SKM-1 (cell line): ENCODE measurements around the gene POLN.
"Not testable (repeated sequence)": the region's sequence is repeated elsewhere in the genome, so short reads cannot be mapped to it uniquely, and the experiment has no call there.

Experiments used
- DNase-seq: peaks from one replicate; lab custom pipeline; 2025; ENCODE audit not compliant: unreplicated experiment; lab: John Stamatoyannopoulos, UW

The POLN gene

GRCh38 chr4:2172161-2172560 lies 69.8 kb downstream of the POLN start:
- DNase-seq = no peak

DNA sequence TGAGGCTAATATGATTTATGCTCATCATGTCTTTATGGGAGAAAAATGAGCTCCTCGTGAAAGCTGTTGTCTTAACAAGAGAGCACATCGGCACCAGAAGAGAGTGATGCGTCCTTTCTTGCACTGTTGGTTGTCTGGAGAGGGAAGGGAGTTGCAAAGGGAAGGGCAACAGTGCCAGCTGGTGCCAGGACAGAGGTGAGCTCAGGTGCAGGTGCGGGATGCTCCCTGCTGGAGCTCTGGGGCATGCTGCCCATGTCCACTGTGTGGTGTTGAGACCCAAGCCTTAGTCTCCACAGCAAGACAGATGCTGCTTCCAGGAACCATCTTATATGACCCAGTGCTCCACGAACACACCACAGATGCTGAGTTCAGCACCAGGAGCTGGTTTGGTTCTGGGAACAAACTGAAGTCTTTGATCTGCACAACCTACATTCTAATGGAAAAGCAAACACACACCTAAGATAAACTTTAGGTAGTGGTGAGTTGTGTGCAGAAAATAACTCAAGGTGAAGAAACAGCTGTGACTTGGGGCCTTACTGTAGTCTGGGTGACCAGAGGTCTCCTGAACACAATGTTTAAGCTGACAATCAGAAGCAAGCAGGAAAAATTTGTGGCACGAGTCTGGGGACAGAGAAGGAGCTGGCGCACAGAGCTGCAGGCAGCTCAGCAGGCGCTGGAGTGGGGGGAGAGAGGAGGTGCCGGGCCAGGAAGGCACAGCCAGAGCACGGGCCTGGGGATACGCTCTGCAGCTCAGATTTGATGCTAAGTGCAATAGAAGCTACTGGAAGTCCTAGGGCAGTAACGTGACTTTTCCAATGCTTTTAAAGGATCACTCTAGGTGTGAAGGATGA lies 73.2 kb downstream of the POLN start:
- DNase-seq = no peak

GRCh38 chr4:2166253-2166652 lies 75.7 kb downstream of the POLN start:
- no peak for DNase-seq

DNA sequence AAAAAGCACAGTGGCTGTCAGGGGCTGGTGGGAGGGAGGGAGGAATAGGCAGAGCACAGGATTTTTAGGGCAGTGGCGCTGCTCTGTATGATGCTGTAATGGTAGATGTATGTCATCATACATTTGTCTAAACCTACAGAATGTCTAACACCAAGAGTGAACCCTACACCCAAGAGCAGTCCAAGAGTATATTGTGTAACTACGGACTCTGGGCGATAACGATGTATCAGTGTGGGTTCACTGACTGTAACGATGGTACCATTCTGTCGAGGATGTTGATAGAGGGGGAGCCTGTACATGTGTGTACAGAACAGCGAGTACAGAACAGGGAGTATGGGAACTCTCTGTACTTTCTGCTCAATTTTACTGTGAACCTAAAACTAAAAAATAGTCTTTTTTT lies 76.5 kb downstream of the POLN start:
- no peak for DNase-seq

DNA sequence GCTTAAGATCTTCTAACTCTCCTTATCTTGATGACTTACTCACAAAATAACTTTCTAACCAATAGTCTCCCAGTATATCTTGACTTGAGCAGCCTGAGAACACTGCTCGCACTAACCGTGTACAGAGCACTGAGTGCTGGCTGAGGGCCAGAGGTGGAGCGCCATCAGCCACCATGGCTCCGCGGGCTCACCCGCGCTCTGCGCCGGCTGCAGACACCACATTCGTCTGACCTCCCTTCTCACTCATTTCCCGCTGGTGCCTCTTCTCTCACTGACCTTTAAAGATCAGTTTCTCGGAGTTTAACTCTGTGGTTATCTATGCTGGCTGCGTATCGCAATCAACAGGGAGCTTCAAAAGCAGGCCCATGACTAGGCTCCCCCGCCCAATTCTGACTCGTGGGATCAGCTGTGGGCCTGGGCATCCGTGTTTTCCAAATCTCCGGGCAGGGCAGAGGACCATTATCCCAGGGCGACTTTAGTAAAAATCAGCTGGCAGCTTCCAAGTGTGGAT lies 78.6 kb downstream of the POLN start:
- no peak for DNase-seq

- DNase-seq = not testable (repeated sequence)
These were observed 80.7 kb downstream of the POLN start for GRCh38 chr4:2161092-2161703.

DNA sequence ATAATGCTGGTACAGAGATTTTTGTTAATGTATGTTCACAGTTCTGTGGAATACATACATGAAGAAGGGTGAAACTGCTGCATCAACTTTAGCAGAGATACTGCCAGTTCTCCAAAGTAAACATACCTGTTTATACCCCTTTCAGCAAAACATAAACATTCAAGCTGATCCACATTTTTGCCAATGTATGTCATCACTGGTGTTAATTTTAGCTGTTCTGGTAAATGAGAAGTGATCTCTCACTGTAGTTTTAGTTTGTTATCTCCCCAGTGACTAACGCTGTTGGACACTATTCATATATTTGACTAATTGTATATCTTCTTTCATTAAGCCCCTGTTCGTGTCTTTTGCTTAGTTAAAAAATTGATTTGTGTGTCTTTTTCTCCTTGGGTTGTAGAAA lies 82.0 kb downstream of the POLN start:
- DNase-seq = no peak

- no peak for DNase-seq
These were observed 86.7 kb downstream of the POLN start for GRCh38 chr4:2155246-2155645.

- no peak for DNase-seq
These were observed 87.6 kb downstream of the POLN start for GRCh38 chr4:2154215-2154740.

- DNase-seq = no peak
These were observed 90.4 kb downstream of the POLN start for GRCh38 chr4:2151544-2151943.

DNA sequence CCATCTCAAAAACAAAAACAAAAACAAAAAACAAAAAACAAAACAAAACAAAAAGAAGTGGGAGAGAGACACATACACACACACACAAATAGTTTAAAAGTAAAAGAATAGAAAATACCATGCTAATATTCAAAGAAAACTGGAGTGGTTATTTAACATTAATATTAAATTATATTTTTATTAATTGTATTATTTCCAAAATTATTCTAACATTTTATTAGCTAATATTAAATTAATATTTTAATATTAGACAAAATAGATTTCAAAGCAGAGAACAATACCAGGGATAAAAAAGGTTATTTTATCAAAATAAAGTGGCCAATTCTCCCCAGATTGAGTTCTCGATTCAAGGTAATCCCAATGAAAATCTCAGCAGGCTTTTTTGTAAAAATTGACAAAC lies 91.8 kb downstream of the POLN start:
- DNase-seq = no peak

- DNase-seq = no peak
These were observed 99.1 kb downstream of the POLN start for GRCh38 chr4:2142630-2143427.

DNA sequence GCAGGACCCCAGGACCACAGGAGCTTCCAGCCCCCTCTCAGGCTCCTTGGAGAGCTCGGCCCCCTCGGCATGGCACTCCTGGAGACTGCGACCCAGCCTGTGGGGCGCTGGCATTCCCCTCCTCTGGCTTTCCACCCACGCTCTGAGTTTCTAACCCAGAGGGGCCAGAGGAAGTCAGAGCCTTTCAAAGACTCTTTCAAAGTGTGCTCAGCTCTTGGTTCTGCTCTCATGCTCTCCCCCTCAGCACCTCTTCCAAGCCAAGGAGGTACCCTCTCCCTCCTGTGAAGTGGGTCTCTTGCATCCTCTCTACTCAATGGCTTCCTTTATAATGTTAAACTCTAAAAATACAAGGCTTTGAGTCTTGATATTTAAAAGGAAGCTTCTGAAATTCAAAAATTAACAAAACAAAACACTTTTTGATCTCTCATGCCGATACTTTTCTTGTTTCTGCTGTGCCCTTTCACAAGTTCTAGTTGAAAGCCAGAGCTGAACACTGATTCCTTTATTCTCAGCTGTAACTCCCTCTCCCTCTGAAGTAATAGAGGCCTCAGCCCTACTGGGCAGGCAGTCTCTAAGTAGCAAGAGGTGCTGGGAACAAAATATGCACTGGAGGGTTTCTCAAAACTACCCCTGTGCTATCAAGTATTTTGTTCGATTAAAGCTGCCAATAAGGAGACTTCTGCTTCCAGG lies 100.0 kb downstream of the POLN start:
- no peak for DNase-seq

DNA sequence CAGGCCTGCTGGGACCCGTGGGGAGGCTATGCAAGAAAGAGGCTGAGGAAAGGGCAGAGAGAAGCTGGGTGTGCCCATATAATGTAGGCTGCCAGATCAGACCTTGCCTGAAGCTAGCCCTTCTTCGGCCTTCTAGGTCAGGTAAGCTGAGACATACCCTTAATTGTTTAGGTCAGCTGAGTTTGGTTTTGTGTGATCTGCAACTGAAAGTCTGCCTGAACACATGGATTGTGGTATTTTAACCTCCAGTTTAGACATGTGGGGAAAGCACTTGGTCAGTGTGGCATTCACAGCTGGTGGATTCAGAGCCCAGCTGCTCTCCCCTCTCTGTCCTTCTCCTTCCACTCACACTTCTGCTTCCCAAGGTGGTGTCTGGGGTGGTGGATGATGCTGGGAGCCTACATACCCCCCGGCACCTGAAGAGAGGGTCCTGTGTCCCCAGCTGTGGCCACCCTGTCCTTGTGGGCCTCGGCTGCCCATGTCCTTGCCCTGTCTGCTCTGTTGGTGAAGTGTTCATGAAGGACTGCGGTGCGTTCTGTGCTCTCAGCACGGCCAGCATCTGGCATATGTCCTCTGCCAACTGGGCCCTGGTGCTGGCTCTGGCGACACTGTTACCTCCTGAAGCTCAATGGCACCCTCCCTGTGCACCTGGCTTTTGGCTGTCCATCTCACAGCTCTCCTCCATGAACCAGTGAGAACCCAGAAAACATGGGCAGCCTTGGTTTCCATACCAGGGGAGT lies 100.7 kb downstream of the POLN start:
- no peak for DNase-seq

DNA sequence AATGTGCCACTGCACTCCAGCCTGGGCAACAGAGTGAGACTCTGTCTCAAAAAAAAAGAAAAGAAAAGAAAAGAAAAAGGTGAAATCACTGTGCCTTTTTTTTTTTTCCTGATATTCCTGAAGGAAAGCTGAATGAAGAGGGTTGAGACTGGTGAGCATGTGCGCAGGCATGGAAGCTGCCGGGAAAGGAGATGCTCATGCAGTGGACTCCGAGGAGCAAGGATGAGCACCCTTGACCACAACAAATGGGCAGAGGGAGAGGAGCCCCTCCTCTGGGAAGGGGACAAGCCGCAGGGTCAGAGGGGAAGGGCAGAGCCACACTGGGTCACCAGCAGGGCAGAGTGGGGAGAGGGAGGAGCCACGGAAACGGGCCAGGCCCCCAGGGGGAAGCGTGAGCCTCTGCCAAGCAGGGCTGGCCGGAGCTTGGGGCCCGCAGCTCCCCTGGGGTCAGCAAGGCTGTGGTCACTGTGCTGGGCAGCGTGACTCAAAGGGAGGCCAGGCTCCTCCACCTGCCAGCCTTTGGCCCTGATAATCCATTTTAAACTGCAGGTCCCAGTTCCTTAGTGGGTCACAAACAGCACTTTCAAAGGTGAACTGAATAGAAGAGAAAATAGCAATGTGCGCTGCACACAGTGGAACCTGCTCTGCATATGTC lies 102.9 kb downstream of the POLN start:
- DNase-seq = no peak

GRCh38 chr4:2136726-2137125 lies 105.2 kb downstream of the POLN start:
- DNase-seq = no peak

GRCh38 chr4:2135083-2135482 lies 106.8 kb downstream of the POLN start:
- DNase-seq = no peak

DNA sequence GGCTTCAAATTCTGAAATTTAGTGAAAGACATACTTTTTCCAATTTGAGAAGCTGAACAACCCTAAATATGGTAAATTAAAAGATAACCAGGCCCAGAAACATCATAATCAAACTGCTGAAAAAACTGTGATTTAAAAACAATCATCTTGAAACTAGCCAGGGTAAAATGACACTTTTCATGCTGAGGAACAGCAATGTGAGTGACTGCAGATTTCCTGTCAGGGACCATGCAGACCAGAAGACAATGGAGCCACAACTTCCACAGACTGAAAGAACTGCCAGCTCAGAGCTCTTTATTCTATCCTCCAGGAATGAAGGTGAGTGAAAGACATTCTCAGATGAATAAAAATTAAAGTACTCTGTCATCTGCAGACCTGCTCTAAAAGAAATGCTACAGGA lies 109.5 kb downstream of the POLN start:
- no peak for DNase-seq

GRCh38 chr4:2127609-2128332 lies 114.2 kb downstream of the POLN start:
- DNase-seq = no peak
